Heart left ventricle (tissue), 16 donors: ENCODE results near the gene PIK3R1. TPM values are rescaled to one million over a fixed set of nuclear protein-coding genes. Genes with fewer than 3 reads are reported as not detected.

Experiments used
- ATAC-seq, 4 donors: fragments of 200-7000 bp; cut with Tn5 transposase; one replicate each; pipeline ENCODE4 v1.9.1; 2020 to 2022; ENCODE audit warnings: moderate library complexity in 4 of 4, mild to moderate bottlenecking in 3 of 4, moderate number of reproducible peaks in 1 of 4
- DNase-seq, 5 donors: peaks; one replicate each; pipeline ENCODE4 v3.0.0-alpha.2; 2020
- H3K27ac ChIP-seq, 12 donors: fragments of 200-600 bp; sonication (generic) in 4 of 12; one replicate each; pipeline versions ENCODE4 v1.5.0 to v1.8.0; 2016 to 2022; ENCODE audit warnings: mild to moderate bottlenecking in 2 of 12
- H3K27me3 ChIP-seq, 9 donors: fragments of 200-600 bp; sonication (generic) in 2 of 9; one replicate each; pipeline versions ENCODE4 v1.5.1 to v1.8.0; 2016 to 2022; ENCODE audit warnings: mild to moderate bottlenecking in 3 of 9
- H3K36me3 ChIP-seq, 9 donors: fragments of 200-600 bp; sonication (generic) in 2 of 9; one replicate each; pipeline versions ENCODE4 v1.5.0 to v1.8.0; 2018 to 2022; ENCODE audit warnings: mild to moderate bottlenecking in 2 of 9
- H3K4me1 ChIP-seq, 12 donors: fragments of 200-600 bp; sonication (generic) in 4 of 12; one replicate each; pipeline versions ENCODE4 v1.5.0 to v1.8.0; 2016 to 2022; ENCODE audit warnings: mild to moderate bottlenecking in 3 of 12
- H3K4me3 ChIP-seq, 12 donors: fragments of 200-600 bp; sonication (generic) in 4 of 12; one replicate each; pipeline versions ENCODE4 v1.5.0 to v1.8.0; 2017 to 2022; ENCODE audit warnings: mild to moderate bottlenecking in 9 of 12, moderate library complexity in 4 of 12
- H3K9me3 ChIP-seq, 12 donors: fragments of 200-600 bp; sonication (generic) in 4 of 12; one replicate each; pipeline versions ENCODE4 v1.5.0 to v1.8.0; 2016 to 2022; ENCODE audit warnings: mild to moderate bottlenecking in 1 of 12
- POLR2A ChIP-seq, 2 donors: fragments of 450-650 bp; IDR thresholded peaks; one replicate each; pipeline ENCODE4 v1.6.1; 2017; ENCODE audit warnings: antibody characterized with exemption in 2 of 2, mild to moderate bottlenecking in 2 of 2, moderate library complexity in 2 of 2
- WGBS, 4 donors: extraction: QIAGEN DNeasy Blood & Tissue Kit in 2 of 4; methylation state at CpG; one replicate each; pipeline versions ENCODE4 v1.1.5 to v1.1.7; 2013 to 2018; 5-methylcytosine and 5-hydroxymethylcytosine counted together
- intact Hi-C, 10 donors: fragments of 100-400 bp; cut with DNase I; formaldehyde crosslinking; loops; one replicate each; pipeline versions ENCODE4 v1.11.1 to v1.14.2; 2022
- polyA plus RNA-seq, 2 donors: library from polyadenylated mRNA; stranded (reverse); fragments of 200-250 nt; gene quantifications; one replicate each; pipeline ENCODE4 v1.2.3, GENCODE V29; 2013
- total RNA-seq, 9 donors: library from RNA; depleted of rRNA in 2 of 9; stranded (reverse); fragments of >200 nt in 2 of 9; fragmentation: NEBNext Ultra II Directional in 3 of 9; extraction: Animal tissue kit (Norgen Biotek cat#: 25700) in 3 of 9; gene quantifications; one replicate each; pipeline versions ENCODE4 v1.1.0 to v1.2.4, GENCODE V29; 2016 to 2023
- TF ChIP-seq, protein P1 (sequence below), 12 donors: fragments of 200-600 bp; sonication (generic) in 4 of 12; IDR thresholded peaks; one replicate each; pipeline versions ENCODE4 v1.5.0 to v1.8.0; 2018 to 2022; ENCODE audit warnings: antibody characterized with exemption in 12 of 12, mild to moderate bottlenecking in 5 of 12
- donor health status: ischemic (EF 13 %, LVEDD 7.1; RV severe dilation, severe dysfunction).
- donor health status: healthy with polysubstance abuse.
- donor health status: DM: no; HTN: yes; CAD: no.
- donor health status: DM: no; HTN: no; CAD: no.
- donor health status: ischemic (EF 25% LVEDD 6.9; RV normal size, moderate dysfunction).
- donor health status: ischemic (EF 25% LVEDD 5.7; RV mildly dilated, moderate dysfunction).
- donor health status: healthy.
- donor health status: DM: yes; HTN: yes; CAD: no.
- donor health status: ischemic (EF 35%, LVEDD 5.7; RV mildly dilated, moderate dysfunction).
- donor health status: nonischemic (EF 11% LVEDD 7.7; RV severe dilation, severe dysfunction).
- donor health status: DM: yes; HTN: yes; CAD: no.
- donor health status: PGD.
- donor health status: ischemic (EF 29% LVEDD 5.4; RV normal size, mild dysfunction).
- donor health status: nonischemic (EF 23%, LVEDD 6.1; RV moderate dilation, normal function).

PIK3R1 gene
- total and polyA plus RNA-seq, 11 donors, result 16.3 to 221 (median 102) TPM

DNA sequence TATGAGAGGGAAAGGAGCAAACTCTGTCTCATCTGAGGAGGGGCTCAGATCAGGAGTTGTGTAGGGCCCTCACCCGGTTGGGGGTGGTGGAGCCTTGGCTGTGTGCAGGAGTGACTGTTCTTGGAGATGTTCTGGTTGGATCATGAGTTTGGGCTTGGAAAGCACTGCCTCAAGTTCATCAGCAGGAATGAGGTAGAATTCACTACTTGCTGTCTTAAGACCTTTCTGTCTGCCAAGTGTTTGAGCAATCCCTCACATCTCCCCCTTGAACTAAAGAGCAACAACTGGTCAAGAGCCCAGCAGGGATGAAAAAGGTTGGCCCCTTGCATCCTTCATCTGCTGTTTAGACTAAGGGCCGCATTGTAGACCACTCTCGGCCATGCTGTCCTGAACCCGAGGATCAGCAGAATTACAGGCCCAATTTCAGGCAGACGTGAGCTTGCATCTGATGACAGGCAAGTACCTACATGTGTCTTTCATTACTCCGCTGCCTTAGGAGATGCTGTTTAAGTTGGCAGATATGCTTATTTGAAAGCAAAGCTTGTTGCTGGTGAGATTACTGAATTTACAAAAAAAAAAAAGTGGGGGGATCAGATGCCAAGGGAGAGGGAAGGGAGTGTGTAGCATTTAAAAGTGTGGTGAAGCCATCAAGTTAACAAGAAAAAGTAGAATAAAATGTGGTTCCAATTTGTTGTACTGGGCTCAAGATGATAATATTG, 36.4 kb downstream of the PIK3R1 start:
- ATAC-seq (peak; percentile 47 to 83 (median 53)), DNase-seq (peak in 2 of 5 donors; percentile 32 to 41)
- H3K27ac ChIP-seq, result peak overlapping the region; percentile 21 to 85 (median 77)
- intact Hi-C loops, result loop anchor here (2.0 to 10.0 kb wide), 11 partner anchors 35 to 1007 kb away; partner anchors contain the start of gene PIK3R1 (in 9 of the 10)
- H3K4me3 ChIP-seq, result peak overlapping the region in 6 of 12 donors; percentile 1 to 24 (median 5)
- H3K27me3 ChIP-seq, result no peaks in the 10 kb centered on the region
- no peaks in the 10 kb centered on the region for H3K9me3 ChIP-seq
- peaks cover 9 to 100% (median 90%) of the 10 kb centered on the region in 12 donors for H3K4me1 ChIP-seq
- TF ChIP-seq, protein P1, sequence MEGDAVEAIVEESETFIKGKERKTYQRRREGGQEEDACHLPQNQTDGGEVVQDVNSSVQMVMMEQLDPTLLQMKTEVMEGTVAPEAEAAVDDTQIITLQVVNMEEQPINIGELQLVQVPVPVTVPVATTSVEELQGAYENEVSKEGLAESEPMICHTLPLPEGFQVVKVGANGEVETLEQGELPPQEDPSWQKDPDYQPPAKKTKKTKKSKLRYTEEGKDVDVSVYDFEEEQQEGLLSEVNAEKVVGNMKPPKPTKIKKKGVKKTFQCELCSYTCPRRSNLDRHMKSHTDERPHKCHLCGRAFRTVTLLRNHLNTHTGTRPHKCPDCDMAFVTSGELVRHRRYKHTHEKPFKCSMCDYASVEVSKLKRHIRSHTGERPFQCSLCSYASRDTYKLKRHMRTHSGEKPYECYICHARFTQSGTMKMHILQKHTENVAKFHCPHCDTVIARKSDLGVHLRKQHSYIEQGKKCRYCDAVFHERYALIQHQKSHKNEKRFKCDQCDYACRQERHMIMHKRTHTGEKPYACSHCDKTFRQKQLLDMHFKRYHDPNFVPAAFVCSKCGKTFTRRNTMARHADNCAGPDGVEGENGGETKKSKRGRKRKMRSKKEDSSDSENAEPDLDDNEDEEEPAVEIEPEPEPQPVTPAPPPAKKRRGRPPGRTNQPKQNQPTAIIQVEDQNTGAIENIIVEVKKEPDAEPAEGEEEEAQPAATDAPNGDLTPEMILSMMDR (IDR thresholded peaks at IDR 0.05), result no peak
- TF ChIP-seq POLR2A (IDR thresholded peaks at IDR 0.05), result no peak
- 32 to 57% (median 50%) methylated on average over 5 to 6 of the region's 6 CpGs for WGBS, 4 donors
- no peaks in the 10 kb centered on the region for H3K36me3 ChIP-seq

DNA sequence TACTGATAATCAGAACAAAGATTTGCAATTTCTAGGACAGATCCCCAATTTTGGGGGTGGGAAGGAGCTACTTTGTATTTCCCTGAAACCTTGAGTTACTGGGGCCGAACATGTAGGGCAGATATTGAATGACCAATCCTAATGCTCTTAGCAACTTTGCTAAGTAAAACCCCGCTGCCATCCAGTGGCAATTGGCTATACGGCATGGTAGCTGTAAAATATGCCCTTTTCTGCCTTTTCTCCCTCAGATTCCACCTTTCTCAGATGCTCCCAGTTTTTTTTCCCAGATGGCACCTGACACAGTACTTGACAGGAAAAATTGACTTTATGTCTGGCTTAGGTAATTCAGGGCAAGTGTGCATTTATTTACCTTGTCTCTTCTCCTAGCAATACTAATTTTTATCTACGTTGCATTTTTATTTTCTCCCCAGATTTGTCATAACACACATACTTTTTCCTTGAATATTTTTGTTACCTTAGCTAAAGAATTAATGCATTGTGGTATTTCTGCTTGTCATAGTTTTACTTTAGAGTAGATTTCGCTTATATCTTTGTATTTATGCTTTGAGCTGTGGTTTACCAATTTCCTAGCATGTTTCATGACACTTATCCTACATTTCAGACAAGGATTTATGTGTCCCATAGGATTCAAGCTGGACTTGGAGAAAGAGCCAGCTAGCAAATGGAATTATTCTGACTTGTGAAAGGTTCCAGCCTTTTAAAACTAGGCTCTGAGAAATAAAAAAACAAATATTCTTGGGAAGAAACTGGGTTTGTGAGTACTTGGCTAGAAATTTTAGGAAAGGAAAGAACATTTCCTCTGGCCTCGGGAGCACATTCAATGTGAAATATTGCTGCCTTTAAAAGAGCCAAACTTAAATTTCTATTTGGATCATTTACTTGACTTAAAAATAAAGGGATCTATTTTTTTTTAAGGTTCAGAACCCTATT, 37.4 kb downstream of the PIK3R1 start:
- peak in 4 of 5 donors; percentile 50 to 61 (median 60) for DNase-seq
- intact Hi-C loops, result loop anchor here (2.0 to 10.0 kb wide), 10 partner anchors 36 to 1008 kb away; partner anchors contain the start of gene PIK3R1 (in 9 of the 10)

DNA sequence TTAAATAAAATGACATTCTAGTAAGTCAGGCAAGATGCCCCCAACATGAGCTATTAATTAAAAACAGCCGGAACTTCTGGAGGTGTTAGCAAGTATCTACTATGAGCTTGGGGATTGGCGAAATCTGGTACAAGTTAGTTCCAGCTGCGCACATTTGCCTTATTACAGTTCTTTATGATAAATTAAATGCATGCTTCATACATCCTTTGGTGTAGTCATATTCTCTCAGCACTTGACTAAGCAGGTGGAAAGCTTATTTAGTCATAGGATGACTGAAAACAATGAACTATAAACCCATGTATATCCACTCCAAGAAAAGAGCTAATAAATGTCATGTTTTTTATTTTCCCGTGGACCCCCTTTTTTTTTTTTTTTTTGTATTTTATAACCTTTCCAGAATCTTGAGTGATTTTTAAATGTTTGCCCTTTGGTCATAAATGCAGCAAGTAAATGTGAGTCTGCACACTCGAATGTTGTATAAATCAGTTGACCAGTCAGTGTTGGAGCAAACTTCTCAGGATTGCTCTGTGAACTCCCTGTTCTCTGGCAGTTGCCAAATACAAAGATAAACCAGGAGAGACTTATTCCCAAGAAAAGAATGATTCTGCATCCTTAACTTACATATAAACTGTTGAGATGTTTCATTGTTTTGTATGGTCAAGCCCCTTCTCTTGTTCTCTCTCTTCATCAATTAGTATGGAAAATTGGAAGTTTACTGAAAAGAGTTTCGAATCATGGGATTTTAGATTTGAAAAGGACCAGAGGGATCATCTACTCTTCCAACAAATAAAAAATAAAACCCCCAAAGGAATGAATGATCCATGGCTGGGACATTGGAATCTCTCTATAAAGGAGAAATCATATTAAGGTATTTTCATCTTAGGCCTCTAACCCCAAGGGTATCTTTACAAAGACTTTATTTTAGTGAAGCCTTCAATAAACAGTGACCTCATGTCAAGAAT, 38.3 kb downstream of the PIK3R1 start:
- TF ChIP-seq, protein P1 (IDR thresholded peaks at IDR 0.05), result no peak
- no peak for TF ChIP-seq POLR2A (IDR thresholded peaks at IDR 0.05)
- Histone ChIP-seq H3K9me3 (no peaks in the 10 kb centered on the region), H3K36me3 (no peaks in the 10 kb centered on the region), H3K4me1 (peaks cover 9 to 100% (median 97%) of the 10 kb centered on the region in 12 donors), H3K4me3 (no peak overlapping the region), H3K27me3 (no peaks in the 10 kb centered on the region), H3K27ac (peak overlapping the region; percentile 23 to 85 (median 77))
- 72 to 73% (median 72%) methylated on average over 6 of the region's 6 CpGs for WGBS, 4 donors
- intact Hi-C loops, result loop anchor here (2.0 to 10.0 kb wide), 10 partner anchors 37 to 1009 kb away; partner anchors contain the start of gene PIK3R1 (in 9 of the 10)
- DNase-seq (no peak), ATAC-seq (no peak)

More for the DNA sequence above, 37.4 kb downstream of the PIK3R1 start:
- Histone ChIP-seq H3K36me3 (no peaks in the 10 kb centered on the region), H3K4me1 (peaks cover 9 to 100% (median 98%) of the 10 kb centered on the region in 12 donors), H3K9me3 (no peaks in the 10 kb centered on the region), H3K27me3 (no peaks in the 10 kb centered on the region), H3K4me3 (peak overlapping the region in 6 of 12 donors; percentile 1 to 24 (median 8)), H3K27ac (peak overlapping the region; percentile 21 to 85 (median 77))
- WGBS, 4 donors, result 30 to 33% (median 31%) methylated on average over 6 of the region's 6 CpGs
- peak; percentile 37 to 79 (median 74) for ATAC-seq
- TF ChIP-seq POLR2A (IDR thresholded peaks at IDR 0.05), result no peak
- TF ChIP-seq, protein P1 (IDR thresholded peaks at IDR 0.05), result peak; percentile 53 to 83 (median 76)
